Stimulated activated CD4-positive, alpha-beta T cell treated with anti-CD3 and anti-CD28 coated beads, Interleukin-1b, Interleukin-23, amount 100 ng/mL, for 4 hours (primary cell): ENCODE measurements around the gene EVPL.
"Not testable (repeated sequence)": the region's sequence is repeated elsewhere in the genome, so short reads cannot be mapped to it uniquely, and the experiment has no call there.

ENCODE experiments used
- DNase-seq, 2 donors: peaks; one replicate each; pipeline ENCODE4 v3.0.0-alpha.2; 2020; ENCODE audit warnings: low read depth in 2 of 2

The EVPL gene

DNA sequence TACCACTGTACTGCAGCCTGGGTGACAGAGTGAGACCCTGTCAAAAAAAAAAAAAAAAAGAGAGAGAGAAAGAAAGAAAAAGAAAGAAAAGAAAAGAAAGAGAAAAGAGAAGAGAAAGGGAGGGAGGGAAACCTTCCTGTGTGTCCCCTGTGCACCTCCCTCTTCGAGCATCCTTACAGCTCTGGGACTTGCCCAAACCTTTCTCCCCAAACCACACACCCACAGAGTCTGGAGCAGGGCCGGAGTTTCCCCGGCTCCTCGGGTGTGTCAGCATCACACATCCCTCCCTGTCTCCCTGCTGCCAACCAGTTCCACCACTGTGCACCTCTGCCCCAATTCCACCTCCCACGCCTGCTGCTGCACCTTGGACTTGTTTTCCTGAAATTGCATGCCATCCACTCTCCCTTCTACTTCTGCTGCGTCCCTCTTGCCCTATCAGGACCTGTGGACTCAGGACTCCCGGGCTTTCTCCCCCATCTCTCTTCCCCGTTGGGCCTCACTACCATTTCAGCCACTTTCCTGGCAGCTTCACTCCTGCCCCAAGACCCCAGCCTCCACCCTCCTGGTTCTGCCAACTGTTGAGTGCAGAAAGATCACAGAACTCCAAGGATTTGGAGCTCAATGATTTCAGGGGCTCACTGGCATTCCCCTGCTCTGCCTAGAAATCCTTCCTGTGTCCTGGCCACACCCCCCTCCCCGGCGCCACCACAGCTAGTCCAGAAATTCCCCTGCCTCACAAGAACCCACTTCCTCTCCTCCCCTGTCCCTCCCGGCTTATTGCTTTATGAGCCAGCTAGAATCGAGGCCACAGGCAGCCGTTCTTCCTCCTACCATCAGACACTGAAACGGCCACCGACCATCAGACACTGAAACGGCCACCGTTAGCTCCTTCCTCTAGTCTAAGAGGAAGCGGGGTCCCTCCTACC, 30.2 kb downstream of the EVPL start:
- no peak for DNase-seq

DNA sequence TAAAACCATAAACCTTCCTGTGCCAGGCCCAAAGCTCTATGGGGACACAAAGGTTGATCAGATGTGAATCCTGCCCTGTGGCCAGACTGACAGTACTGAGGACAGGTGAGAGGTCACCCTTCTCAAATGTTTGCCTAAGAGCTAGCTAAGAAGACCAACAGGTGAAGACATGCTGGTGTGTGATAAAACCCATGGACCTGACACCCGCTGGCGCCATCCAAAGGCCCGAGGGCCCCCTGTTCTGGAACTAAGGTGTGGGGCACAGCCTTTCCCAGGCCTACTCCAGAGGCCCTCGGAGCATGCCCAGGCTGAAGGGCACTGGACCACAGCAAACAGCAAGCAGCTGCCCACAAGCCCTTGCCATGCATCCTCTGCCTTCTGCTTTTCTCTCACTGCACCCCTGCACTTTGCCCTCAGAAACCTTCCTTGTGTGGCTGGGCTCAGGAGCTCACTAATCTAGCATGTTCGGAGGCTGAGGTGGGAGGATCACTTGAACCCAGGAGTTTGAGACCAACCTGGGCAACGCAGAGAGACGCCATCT, 31.7 kb downstream of the EVPL start:
- DNase-seq = no peak

DNA sequence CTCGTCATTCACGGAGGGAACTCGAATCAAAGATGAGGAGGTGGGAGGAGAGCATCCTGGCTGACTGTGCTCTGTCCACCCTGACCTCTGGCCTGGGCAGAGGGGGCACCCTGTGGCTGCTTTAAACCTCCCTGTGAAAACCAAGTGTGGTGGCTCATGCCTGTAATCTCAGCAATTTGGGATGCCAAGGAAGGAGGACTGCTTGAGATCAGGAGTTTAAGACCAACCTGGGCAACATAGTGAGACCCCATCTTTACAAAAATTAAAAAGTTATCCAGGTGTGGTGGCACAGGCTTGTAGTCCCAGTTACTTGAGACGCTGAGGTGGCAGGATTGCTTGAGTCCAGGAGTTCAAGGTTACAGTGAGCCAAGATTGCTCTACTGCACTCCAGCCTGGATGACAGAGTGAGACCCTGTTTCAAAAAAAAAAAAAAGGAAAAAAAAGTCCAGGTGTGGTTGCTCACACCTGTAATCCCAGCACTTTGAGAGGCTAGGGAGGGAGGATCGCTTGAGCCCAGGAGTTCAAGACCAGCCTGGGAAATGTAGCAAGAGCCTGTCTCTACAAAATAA, 32.2 kb downstream of the EVPL start:
- no peak for DNase-seq

DNA sequence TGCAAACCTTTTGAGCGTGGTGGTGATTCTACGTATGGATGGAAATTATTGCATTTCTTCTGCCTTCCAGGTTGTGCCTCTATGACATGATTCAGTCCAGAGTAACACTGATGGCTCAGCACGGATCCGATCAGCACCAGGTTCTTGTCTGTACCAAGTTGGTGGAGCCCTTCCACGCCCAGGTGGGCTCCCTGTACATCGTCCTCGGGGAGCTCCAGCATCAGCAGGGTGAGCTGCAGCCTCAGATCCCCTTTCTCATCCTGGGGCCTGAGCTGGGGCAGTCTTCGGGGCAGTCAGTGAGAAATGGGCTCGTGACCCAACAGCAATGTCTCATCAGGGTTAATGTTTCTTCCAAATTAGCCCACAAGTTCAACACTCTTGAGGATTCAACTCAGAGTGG, 35.7 kb downstream of the EVPL start:
- DNase-seq = no peak

DNA sequence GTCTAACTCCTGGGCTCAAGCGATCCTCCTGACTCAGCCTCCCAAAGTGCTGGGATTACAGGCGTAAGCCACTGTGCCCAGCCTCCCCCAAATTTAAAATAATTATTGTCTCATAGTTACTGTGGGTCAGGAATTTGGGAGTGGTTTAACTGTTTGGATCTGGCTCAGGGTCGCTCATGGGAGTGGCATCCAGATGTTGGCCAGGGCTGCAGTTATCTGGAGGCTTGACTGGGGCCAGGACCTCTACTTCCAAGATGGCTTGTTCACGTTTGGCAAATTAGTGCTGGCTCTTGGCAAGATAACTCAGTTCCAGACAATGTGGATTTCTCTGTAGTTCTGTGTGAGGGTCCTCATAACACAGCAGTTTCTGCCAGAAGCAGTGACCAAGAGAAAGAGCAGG, 40.1 kb downstream of the EVPL start:
- no peak for DNase-seq

DNA sequence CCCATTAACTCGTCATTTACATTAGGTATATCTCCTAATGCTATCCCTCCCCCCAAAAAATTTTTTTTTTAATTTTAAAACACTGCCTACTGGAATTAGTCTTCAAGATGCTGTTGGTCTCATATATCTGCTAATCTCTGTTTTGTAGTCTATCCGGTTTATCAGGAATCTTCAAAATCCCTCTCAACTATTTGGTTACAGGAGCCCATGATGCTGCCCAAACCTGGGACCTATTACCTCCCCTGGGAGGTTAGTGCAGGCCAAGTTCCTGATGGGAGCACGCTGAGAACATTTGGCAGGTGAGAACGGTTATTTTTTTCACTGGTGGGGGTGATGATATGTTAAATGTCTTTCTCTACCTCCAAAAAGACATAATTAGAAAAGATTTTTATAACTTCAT, 41.1 kb downstream of the EVPL start:
- DNase-seq = no peak

DNA sequence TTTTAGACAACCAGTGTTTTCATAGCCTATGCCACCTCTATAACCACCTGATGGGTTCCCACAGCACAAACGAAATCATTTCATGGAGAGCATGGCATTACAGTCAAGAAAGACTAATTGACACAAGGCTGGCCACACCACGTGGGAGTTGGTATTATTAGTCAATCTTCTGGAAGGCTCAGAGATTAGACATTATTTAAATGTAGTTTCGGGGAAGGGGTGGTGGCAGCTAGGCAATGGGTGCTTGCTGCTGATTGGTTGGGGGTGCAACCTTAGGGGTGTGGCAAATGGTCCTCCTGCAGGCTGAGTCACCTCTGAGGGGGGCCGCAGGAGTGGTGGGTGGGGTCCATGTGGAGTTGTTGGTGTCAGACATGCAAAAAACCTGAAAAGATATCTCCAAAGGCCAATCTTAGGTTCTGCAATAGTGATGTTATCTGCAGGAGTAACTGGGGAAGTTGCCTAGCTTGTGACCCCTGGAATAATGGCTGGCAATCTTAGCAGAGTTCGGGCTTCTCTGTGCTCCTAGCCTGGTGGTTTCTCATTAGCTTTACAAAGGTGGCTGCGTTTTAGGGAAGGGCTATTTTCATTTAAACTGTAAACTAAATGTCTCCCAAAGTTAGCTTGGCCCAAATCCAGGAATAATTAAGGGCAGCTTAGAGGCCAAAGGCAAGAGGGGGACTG, 43.5 kb downstream of the EVPL start:
- no peak for DNase-seq

DNA sequence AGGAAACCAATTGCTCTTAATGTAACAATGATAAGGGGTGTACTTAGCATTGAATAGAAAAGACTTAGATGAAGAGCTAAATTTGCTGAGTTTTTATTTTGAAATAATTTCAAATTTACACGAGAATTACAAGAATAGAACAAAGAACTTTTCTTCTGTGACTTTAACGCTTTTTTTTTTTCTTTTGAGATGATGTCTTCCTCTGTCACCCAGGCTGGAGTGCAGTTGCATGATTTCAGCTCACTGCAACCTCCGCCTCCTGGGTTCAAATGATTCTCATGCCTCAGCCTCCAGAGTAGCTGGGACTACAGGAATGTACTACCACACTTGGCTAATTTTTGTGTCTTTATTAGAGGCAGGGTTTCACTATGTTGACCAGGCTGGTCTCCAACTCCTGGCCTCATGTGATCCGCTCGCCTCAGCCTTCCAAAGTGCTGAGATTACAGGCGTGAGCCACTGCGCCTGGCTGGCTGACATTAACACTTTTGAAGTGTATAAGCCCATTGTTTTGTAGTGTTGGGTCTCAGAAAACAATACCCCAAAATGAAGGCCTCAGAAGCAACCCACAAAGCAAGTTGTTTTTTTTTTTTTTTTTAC, 46.0 kb downstream of the EVPL start:
- DNase-seq = no peak

DNA sequence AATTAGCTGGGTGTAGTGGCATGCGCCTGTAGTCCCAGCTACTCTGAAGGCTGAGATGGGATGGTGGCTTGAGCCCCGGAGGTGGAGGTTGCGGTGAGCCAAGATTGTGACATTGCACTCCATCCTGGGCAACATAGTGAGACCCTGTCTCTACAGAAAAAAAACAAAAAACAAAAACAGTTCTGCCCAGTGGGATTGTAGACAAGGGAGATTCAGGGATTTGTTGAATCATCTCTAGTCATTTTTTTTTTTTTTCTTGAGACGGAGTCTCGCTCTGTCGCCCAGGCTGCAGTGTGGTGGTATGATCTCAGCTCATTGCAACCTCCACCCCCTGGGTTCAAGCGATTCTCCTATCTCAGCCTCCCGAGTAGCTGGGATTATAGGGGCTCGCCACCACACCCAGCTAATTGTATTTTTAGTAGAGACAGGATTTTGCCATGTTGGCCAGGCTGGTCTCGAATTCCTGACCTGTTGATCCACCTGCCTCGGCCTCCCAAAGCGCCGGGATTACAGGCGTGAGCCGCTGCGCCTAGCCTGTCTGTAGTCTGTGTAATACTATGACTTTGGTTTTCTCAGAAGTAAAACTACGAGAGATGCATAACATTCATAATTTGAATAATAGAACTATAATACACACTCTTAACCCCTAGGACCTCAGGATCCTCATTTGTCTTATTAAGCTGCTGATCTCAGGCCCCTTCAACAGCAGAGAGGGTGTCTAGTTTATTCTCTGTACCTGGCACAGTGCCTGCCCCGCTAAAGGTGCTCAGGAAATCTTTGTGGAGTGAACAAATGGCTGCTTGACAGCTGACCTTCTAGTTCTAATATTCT, 46.7 kb downstream of the EVPL start:
- DNase-seq = no peak

DNA sequence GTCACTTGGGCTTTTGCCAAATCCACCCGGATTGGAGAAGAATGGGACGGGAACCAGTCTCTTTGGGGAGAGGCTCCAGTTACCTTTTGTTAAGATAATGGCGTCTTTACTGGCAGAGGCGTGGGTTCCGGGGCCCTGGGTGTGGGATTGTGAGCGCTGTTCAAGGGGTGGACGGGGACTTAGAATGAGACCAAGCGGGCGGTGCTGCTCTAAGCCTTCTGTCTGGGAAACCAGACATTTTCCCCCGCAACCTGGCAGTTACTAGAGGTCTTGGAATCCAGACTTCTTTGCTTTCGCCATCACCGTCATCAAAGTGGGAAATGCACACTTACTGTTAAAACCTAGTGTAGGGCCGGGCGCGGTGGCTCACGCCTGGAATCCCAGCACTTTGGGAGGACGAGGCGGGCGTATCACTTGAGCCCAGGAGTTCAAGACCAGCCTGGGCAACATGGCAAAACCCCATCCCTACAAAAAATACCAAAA, 47.4 kb downstream of the EVPL start:
- no peak for DNase-seq

DNA sequence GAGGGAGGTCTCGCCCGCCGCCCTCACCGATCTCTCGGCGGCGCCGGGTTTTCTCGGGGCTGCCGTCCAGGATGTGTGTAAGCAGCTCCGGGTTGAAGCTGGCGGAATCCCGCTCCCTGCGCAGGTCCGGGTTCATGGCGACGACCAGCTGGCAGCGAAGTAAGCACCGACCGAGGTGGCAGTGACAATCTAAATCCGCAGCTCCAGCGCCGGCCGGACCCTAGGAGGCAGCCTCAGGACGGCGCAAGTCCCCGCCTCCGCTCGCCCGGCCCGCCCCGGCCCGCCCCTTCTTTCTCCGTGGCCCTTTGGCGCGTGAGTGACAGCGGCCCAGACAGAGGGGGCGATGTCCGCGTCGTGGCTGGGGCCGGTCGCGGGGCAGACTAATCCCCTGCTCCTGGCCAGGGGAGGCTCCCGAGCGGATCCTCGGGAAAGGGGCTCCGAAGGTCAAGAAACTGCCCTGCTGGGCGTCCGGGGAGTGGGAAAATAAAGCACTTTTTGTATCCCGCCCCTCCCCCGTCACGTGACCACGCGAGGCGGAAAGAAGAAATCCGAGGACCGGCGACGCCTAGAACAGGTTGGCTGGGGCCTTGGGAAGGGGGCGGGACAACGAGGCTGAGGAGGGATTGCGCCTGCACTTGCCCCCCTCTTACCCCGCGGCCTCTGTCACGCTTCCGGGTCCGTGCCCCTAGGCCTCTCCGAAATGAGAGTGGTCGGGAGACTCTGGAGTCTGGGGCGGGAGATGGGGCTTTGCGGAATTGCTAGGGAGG, 48.0 kb downstream of the EVPL start, which contains the start of the genes ACOX1 and TEN1:
ACOX1 (minus strand) TSS at position 229 of the 767 bp plus-strand sequence; CDS start at position 136, 93 bp downstream.
TEN1 (plus strand) TSS at position 303 of the 767 bp plus-strand sequence. CDS start 6,953 bp downstream, outside the sequence.
- peak; percentile 88 to 94 for DNase-seq

DNA sequence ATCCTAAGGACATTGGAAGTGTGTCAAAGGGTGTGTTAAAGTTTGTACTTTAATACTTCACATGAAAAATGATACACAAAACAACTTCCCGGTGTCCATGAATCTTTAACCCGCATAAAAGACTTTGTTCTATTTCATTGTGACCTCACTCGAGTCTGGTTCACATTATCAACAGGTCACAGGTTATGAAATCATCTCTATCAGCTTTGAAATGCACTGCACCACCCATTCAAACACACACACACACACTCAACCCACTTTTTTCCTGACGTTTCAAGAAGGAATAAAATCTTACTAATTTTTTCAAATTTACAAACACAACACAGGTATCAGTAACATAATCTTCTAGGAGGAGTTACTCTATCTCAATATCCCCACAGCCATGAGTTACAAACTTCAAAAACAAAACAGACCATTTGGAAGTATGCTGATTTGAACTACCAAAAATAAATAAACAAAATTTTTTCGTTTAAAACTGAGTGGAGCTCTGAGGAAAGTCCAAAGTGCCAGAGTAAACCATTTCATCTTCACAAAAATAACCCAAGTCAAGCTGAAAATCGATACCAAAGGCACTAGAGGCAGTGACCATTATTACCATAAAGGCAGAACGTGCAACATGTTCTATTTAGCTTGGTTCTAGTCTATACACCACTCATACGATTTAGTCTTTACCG, 50.8 kb downstream of the EVPL start:
- DNase-seq = no peak

DNA sequence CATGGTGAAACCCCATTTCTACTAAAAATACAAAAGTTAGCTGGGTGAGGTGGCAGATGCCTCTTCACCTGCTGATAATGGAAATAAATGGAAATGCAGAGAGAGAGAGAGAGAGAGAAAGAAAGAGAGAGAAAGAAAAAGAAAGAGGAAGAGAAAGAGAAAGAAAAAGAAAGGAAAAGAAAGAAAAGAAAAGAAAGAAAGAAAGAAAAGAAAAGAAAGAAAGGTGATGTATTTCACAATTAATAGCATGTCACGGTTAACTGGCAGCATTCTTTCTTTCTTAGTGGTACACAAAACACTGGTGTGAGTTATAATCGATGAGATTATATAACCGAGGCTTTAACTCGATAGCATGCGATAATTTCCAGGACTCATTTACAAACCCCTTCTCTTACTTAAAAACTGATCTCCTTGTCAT, 51.3 kb downstream of the EVPL start:
- DNase-seq = no peak

DNA sequence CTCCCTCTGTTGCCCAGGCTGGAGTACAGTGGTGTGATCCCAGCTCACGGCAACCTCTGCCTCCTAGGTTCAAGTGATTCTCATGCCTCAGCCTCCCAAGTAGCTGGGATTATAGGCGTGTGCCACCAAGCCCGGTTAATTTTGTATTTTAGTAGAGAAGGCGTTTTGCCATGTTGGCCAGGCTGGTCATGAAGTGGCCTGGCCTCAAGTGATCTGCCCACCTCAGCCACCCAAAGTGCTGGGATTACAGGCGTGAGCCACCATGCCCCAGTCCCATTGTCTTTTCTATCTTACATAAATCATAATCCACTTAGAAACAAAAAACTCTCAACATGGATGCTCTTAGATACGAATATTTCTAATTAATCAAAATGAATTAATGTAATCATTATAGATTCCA, 51.9 kb downstream of the EVPL start:
- not testable (repeated sequence) for DNase-seq

DNA sequence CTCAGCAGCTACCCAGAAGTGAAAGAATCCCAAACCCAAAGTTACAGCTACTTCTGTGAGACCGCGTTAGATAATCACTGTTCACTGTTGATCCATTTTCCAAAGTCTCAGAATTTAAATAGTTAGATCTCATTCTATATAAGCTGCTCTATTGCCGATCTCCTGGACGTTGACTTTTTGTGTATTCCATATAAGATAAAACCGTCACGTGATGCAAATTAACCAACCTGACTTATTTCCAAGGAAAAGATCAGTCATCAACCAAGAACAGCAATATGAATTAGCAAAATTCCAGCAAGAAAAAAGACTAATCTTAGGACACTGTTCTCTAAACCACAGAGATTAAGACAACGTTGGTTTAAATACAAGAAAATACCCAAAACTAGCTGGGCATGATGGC, 56.5 kb downstream of the EVPL start:
- DNase-seq = no peak

DNA sequence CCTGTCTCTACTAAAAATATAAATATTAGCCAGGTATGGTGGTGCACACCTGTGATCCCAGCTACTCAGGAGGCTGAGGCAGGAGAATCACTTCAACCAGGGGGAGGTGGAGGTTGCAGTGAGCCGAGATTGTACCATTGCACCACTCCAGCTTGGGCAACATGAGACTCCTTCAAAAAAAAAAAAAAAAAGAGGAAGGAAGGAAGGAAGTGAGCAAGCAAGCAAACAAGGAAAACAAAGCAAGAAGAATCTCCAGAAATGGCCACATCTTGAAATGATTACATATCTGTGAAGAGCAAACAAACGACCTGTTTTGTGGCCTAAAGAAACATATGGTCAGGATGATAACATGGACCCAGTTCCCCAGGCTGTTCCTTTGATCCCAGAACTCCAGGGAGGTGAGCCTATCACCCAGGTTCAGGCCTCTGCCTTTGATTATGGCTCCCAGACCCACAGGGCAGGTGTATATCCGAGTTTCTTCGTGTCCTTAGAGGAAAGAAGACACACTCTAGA, 57.0 kb downstream of the EVPL start:
- DNase-seq = no peak

DNA sequence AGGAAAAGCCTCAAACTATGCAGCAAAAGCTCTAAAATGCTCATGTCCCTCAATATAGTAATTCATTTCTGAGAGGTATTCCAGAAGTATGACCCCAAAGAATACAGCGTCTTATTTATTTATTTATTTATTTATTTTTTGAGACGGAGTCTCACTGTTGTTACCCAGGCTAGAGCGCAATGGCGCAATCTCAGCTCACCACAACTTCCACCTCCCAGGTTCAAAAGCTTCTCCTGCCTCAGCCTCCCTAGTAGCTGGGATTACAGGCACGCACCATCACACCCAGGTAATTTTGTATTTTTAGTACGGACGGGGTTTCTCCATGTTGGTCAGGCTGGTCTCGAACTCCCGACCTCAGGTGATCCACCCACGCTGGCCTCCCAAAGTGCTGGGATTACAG, 58.1 kb downstream of the EVPL start:
- DNase-seq = not testable (repeated sequence)

DNA sequence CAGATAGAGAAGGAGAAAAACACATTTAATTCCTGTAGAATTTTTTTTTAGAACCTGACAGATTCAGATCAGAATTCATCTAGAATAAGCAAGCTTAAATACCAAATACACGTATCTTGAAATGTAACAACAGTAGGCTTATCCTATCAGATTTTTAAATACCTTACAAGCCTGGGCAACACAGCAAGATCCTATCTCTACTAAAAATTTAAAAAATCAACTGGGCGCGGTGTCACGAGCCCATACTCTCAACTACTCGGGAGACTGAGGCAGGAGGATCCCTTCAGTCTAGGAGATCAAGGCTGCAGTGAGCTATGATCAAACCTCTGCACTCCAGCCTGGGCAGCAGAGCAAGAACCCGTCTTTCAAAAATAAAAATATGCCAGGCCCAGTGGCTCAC, 61.6 kb downstream of the EVPL start:
- no peak for DNase-seq

DNA sequence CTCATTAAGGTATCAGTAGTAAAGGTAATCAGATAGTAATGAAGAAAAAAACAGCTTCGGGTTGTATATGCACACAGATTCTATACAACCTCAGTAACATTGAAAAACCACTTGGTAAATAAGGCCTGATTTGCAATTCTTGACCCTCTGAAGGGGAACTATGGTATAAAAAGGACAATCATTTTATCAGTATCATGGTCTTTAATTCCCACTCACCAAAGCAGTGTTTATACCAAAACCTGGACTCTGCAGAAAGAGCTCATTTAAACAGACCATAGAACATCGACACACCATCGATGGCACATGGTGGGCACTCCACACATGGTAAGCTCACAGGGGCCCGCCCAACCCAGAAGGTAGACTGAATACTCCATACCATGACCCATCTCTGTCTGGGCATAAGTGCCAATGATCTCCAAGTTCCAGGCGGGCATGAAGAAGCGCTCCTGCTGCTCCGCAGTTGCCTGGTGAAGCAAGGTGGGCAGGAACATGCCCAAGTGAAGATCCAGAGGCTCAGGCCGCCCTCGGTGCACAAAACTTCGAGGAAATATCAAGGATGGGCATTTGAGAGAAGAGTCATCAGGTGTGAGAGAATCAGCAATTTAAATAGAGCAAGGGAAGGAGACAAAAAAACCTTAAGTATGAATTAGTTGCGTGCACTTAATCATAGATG, 67.1 kb downstream of the EVPL start:
- DNase-seq = no peak
